ENCODE measurements around the gene FUT2. TPM values are rescaled to one million over a fixed set of nuclear protein-coding genes. Genes with fewer than 3 reads are reported as not detected.

Gene FUT2
- total RNA-seq, 6 experiments from 2014 or later, result not detected

DNA sequence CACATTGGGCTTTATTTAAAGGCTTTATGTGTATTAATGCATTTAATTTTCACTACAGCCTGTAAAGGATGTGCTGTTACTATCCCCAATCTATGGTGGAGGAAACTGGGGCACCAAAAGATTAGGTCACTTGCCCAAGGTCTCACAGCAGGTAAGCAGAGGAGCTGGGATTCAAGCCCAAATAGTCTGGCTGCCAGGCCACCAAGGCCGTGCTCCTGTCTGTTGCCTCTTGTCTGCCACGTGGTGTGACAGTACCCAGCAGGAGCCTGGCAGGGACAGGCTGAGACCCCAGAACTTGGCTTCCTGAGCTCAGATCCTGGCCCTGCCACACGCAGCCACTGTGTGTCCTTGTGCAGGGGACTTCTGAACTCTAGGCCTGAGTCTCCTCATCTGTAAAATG, 27.4 kb upstream of the FUT2 start:
- Mint-ChIP-seq H3K27ac (no peak overlapping the region), H3K27me3 (ENCODE audit: insufficient read depth) (peaks cover 10% of the 10 kb centered on the region), H3K36me3 (ENCODE audit: low read depth) (no peaks in the 10 kb centered on the region), H3K4me1 (ENCODE audit: low read depth) (no peaks in the 10 kb centered on the region), H3K9me3 (peaks cover 5% of the 10 kb centered on the region; the same call in 1 of the 2 replicates), H3K4me3 (no peak overlapping the region)
- no peak for DNase-seq
- TF ChIP-seq CTCF (IDR thresholded peaks at IDR 0.05), result no peak

DNA sequence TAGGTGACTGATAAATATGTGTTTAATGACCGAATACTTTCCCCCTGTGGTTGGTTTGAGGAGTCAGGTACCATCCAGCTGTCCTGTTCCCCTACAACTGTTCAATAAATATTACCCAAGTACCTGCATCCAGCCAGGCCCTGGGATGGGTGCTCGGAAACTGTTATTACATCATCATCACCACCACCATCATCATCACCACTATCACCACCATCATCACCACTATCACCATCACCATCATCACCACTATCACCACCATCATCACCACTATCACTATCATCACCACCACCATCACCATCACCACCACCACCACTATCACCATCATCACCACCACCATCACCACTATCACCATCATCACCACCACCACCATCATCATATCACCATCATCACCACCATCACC, 27.0 kb upstream of the FUT2 start:
- peaks cover 10% of the 10 kb centered on the region for H3K27me3 Mint-ChIP-seq (ENCODE audit: insufficient read depth)
- H3K36me3 Mint-ChIP-seq (ENCODE audit: low read depth), result no peaks in the 10 kb centered on the region
- no peak for TF ChIP-seq CTCF (IDR thresholded peaks at IDR 0.05)
- no peak overlapping the region for H3K27ac Mint-ChIP-seq
- peaks cover 5% of the 10 kb centered on the region; the same call in 1 of the 2 replicates for H3K9me3 Mint-ChIP-seq
- no peak overlapping the region for H3K4me3 Mint-ChIP-seq
- H3K4me1 Mint-ChIP-seq (ENCODE audit: low read depth), result no peaks in the 10 kb centered on the region
- DNase-seq, result no peak

DNA sequence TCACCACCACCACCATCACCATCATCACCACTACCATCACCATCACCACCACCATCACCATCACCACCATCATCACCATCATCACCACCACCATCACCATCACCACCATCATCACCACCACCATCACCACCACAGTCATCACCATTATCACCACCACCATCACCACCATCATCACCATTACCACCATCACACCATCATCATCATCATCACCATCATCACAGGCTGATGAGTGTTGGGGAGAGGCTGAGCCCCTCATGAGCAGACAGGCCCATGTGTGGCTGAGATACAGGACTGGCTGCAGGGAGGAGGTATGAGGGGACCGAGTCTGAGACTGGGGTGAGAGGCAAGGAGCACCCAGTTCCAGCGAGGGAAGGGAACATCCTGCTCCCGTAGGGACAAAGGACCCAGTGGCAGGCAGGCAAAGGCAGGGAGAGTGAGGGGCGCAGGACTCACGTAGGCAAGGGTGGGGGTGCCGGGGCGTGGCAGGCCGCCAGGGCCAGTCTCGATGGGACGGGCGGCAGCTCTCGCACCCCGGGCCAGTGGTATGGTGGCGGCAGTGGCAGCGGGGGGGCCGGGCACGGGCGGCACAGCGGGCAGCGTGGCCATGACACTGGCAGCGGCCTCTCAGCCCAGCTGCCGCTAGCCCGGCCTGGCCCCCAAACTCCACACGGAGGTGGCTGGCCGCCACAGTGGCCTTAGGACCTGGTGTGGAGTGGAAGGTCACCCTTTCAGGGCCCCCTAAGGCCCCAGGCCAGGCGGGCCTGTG, 25.7 kb upstream of the FUT2 start:
- TF ChIP-seq CTCF (IDR thresholded peaks at IDR 0.05), result no peak
- H3K4me3 Mint-ChIP-seq, result no peak overlapping the region
- H3K27me3 Mint-ChIP-seq (ENCODE audit: insufficient read depth), result peaks cover 11% of the 10 kb centered on the region
- no peak for DNase-seq
- peaks cover 5% of the 10 kb centered on the region; the same call in 1 of the 2 replicates for H3K9me3 Mint-ChIP-seq
- peaks cover 2% of the 10 kb centered on the region; the same call in 1 of the 2 replicates for H3K4me1 Mint-ChIP-seq (ENCODE audit: low read depth)
- H3K27ac Mint-ChIP-seq, result no peak overlapping the region
- H3K36me3 Mint-ChIP-seq (ENCODE audit: low read depth), result no peaks in the 10 kb centered on the region

- no peak overlapping the region for H3K27ac Mint-ChIP-seq
- H3K36me3 Mint-ChIP-seq (ENCODE audit: low read depth), result no peaks in the 10 kb centered on the region
- no peak for TF ChIP-seq CTCF (IDR thresholded peaks at IDR 0.05)
- no peak for DNase-seq
- H3K9me3 Mint-ChIP-seq, result peaks cover 5% of the 10 kb centered on the region; the same call in 1 of the 2 replicates
- H3K4me3 Mint-ChIP-seq, result no peak overlapping the region
- H3K27me3 Mint-ChIP-seq (ENCODE audit: insufficient read depth), result peaks cover 9% of the 10 kb centered on the region
- peaks cover 8% of the 10 kb centered on the region; the same call in 1 of the 2 replicates for H3K4me1 Mint-ChIP-seq (ENCODE audit: low read depth)
These were observed 24.9 kb upstream of the FUT2 start for GRCh38 chr19:48670699-48671445.

DNA sequence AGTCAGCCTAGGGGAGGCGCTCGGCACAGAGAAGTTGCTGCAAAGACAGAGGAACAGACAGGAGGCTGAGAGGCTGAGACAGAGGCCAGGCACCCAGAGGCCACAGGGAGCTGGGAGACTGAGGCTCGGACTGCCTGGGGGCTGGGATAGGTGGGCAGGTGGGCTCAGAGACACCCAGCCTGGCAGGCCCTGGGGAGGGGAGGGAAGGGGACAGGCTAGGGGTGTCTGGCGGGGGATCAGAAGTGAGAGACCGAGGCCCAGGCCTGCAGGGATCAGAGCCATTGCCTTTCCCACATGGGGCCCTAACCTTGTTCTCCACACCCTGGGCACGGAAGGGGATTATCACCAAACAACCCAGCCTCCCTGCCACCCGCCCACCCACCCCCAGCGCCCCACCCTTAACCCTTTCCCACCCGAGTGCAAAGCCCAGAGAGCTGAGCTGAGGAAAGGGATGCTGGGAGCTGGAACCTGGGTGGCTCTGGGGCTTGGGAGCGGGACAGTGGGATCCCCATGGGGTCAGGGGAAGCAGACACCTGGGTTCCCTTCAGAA, 24.2 kb upstream of the FUT2 start:
- Mint-ChIP-seq H3K27ac (no peak overlapping the region), H3K4me3 (no peak overlapping the region), H3K27me3 (ENCODE audit: insufficient read depth) (peaks cover 12% of the 10 kb centered on the region), H3K4me1 (ENCODE audit: low read depth) (peaks cover 8% of the 10 kb centered on the region; the same call in 1 of the 2 replicates), H3K9me3 (peaks cover 5% of the 10 kb centered on the region; the same call in 1 of the 2 replicates), H3K36me3 (ENCODE audit: low read depth) (no peaks in the 10 kb centered on the region)
- TF ChIP-seq CTCF (IDR thresholded peaks at IDR 0.05), result no peak
- no peak for DNase-seq

Data from HFFc6 (cell line).